ENCODE results near the gene CIROP.
"Not testable (repeated sequence)": the region's sequence is repeated elsewhere in the genome, so short reads cannot be mapped to it uniquely, and the experiment has no call there.

DNA sequence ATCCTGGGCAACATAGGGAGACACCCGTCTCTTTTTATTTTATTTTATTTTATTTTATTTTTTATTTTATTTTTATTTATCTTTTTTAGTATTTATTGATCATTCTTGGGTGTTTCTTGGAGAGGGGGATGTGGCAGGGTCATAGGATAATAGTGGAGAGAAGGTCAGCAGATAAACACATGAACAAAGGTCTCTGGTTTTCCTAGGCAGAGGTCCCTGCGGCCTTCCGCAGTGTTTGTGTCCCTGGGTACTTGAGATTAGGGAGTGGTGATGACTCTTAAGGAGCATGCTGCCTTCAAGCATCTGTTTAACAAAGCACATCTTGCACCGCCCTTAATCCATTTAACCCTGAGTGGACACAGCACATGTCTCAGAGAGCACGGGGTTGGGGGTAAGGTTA is 2.8 kb upstream of the CIROP start:
- not testable (repeated sequence) for TF ChIP-seq CTCF, POLR2A (IDR thresholded peaks at IDR 0.05)
